ENCODE results near the gene TMEM167A.

GRCh38 chr5:83026516-83026915, 50.7 kb downstream of the TMEM167A start:
- TF ChIP-seq, protein P1, sequence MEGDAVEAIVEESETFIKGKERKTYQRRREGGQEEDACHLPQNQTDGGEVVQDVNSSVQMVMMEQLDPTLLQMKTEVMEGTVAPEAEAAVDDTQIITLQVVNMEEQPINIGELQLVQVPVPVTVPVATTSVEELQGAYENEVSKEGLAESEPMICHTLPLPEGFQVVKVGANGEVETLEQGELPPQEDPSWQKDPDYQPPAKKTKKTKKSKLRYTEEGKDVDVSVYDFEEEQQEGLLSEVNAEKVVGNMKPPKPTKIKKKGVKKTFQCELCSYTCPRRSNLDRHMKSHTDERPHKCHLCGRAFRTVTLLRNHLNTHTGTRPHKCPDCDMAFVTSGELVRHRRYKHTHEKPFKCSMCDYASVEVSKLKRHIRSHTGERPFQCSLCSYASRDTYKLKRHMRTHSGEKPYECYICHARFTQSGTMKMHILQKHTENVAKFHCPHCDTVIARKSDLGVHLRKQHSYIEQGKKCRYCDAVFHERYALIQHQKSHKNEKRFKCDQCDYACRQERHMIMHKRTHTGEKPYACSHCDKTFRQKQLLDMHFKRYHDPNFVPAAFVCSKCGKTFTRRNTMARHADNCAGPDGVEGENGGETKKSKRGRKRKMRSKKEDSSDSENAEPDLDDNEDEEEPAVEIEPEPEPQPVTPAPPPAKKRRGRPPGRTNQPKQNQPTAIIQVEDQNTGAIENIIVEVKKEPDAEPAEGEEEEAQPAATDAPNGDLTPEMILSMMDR (IDR thresholded peaks at IDR 0.05; ENCODE audit: low read length) = no peak
- no peak for TF ChIP-seq EZH2 (optimal IDR thresholded peaks at IDR 0.05; ENCODE audit: low read depth, low read length)
- TF ChIP-seq EZH2phosphoT487 (IDR thresholded peaks at IDR 0.05; ENCODE audit: low read length) = no peak

Data from MM.1S (cell line).